HCT116 (cell line): ENCODE data around the gene KRTDAP.

Experiments used
- EGR1 ChIP-seq: IDR thresholded peaks from 2 replicates; pipeline ENCODE4 v1.6.1; 2012; ENCODE audit warnings: low read depth
- EZH2 ChIP-seq: fragments of 200-600 bp; sonication (generic); IDR thresholded peaks from 2 replicates; pipeline ENCODE4 v1.6.1; 2017; ENCODE audit warnings: antibody characterized with exemption, mixed run types
- FOSL1 ChIP-seq: IDR thresholded peaks from 2 replicates; pipeline ENCODE4 v1.6.1; 2012; ENCODE audit warnings: low read depth
- JUND ChIP-seq: IDR thresholded peaks from 2 replicates; pipeline ENCODE4 v1.6.1; 2012
- POLR2A ChIP-seq: IDR thresholded peaks from 2 replicates; pipeline ENCODE4 v1.7.0; 2011; ENCODE audit warnings: borderline replicate concordance; ENCODE audit not compliant: insufficient read depth, insufficient read length; ENCODE audit errors: extremely low read depth
- SP1 ChIP-seq: IDR thresholded peaks from 2 replicates; pipeline ENCODE4 v1.6.1; 2012; ENCODE audit warnings: low read depth
- ZFX ChIP-seq: fragments of 450-650 bp; IDR thresholded peaks from 2 replicates; pipeline ENCODE4 v1.6.1; 2017
- TF ChIP-seq, protein P1 (sequence below), 3 experiments: fragments of 200-600 bp in 1 of 3; sonication (generic) in 1 of 3; IDR thresholded peaks in 2 of 3; conservative IDR thresholded peaks in 1 of 3; 2 replicates each; pipeline ENCODE4 v1.5.1; 2012 to 2017; ENCODE audit warnings: low read depth in 2 of 3, low read length in 2 of 3, antibody characterized with exemption in 1 of 3, borderline replicate concordance in 1 of 3, control low read depth in 1 of 3, mild to moderate bottlenecking in 1 of 3, mixed read lengths in 1 of 3, mixed run types in 1 of 3, moderate library complexity in 1 of 3; ENCODE audit not compliant: insufficient read depth in 1 of 3
- TF ChIP-seq, protein P2 (sequence below): IDR thresholded peaks from 2 replicates; pipeline ENCODE4 v1.6.1; 2012; ENCODE audit warnings: low read depth
- TF ChIP-seq, protein P3 (sequence below): IDR thresholded peaks from 2 replicates; pipeline ENCODE4 v1.6.1; 2012

DNA sequence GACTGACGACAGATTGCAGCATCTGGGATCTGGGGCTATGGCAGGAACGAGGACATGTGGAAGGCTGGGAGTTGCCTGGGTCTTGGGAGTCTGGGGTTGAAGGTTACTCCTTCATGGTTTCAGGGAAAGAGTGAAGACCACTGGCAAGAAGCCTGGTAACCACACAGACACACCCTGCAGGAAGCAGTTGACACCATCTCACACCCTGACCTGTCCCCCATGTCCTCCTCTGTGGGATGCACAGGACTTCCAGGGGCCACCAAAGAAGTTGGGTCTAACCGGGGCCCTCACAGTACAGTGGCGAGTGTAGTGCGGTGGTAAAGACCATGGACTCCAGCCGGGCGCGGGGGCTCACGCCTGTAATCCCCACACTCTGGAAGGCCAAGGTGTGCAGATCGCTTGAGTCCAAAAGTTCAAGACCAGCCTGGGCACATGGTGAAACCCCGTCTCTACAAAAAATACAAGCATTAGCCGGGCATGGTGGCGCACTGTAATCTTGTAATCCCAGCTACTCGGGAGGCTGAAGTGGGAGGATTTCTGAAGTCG lies 52.8 kb downstream of the KRTDAP start:
- TF ChIP-seq POLR2A (no peak), EGR1 (no peak), ZFX (no peak), JUND (no peak), FOSL1 (no peak), EZH2 (no peak), SP1 (no peak)
- TF ChIP-seq, protein P1, sequence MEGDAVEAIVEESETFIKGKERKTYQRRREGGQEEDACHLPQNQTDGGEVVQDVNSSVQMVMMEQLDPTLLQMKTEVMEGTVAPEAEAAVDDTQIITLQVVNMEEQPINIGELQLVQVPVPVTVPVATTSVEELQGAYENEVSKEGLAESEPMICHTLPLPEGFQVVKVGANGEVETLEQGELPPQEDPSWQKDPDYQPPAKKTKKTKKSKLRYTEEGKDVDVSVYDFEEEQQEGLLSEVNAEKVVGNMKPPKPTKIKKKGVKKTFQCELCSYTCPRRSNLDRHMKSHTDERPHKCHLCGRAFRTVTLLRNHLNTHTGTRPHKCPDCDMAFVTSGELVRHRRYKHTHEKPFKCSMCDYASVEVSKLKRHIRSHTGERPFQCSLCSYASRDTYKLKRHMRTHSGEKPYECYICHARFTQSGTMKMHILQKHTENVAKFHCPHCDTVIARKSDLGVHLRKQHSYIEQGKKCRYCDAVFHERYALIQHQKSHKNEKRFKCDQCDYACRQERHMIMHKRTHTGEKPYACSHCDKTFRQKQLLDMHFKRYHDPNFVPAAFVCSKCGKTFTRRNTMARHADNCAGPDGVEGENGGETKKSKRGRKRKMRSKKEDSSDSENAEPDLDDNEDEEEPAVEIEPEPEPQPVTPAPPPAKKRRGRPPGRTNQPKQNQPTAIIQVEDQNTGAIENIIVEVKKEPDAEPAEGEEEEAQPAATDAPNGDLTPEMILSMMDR (IDR thresholded peaks at IDR 0.05 in 2 of 3, conservative IDR thresholded peaks at IDR 0.05 in 1 of 3; ENCODE audit: borderline replicate concordance in 1 of 3, insufficient read depth in 1 of 3, low read depth in 2 of 3, low read length in 2 of 3), result no peak
- TF ChIP-seq, protein P2, sequence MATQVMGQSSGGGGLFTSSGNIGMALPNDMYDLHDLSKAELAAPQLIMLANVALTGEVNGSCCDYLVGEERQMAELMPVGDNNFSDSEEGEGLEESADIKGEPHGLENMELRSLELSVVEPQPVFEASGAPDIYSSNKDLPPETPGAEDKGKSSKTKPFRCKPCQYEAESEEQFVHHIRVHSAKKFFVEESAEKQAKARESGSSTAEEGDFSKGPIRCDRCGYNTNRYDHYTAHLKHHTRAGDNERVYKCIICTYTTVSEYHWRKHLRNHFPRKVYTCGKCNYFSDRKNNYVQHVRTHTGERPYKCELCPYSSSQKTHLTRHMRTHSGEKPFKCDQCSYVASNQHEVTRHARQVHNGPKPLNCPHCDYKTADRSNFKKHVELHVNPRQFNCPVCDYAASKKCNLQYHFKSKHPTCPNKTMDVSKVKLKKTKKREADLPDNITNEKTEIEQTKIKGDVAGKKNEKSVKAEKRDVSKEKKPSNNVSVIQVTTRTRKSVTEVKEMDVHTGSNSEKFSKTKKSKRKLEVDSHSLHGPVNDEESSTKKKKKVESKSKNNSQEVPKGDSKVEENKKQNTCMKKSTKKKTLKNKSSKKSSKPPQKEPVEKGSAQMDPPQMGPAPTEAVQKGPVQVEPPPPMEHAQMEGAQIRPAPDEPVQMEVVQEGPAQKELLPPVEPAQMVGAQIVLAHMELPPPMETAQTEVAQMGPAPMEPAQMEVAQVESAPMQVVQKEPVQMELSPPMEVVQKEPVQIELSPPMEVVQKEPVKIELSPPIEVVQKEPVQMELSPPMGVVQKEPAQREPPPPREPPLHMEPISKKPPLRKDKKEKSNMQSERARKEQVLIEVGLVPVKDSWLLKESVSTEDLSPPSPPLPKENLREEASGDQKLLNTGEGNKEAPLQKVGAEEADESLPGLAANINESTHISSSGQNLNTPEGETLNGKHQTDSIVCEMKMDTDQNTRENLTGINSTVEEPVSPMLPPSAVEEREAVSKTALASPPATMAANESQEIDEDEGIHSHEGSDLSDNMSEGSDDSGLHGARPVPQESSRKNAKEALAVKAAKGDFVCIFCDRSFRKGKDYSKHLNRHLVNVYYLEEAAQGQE, result no peak
- TF ChIP-seq, protein P3, sequence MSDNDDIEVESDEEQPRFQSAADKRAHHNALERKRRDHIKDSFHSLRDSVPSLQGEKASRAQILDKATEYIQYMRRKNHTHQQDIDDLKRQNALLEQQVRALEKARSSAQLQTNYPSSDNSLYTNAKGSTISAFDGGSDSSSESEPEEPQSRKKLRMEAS, result no peak
